HepG2 (cell line): Measurements from ENCODE around the gene TMEM97. TPM values are rescaled to one million over a fixed set of nuclear protein-coding genes. Genes with fewer than 3 reads are reported as not detected.

ENCODE experiments used
- ETS1 ChIP-seq: sonication (generic); formaldehyde crosslinking; IDR thresholded peaks from 2 replicates; pipeline ENCODE4 v1.4.0; 2020; ENCODE audit warnings: missing genetic modification reagents
- GATAD1 ChIP-seq: IDR thresholded peaks from 2 replicates; pipeline ENCODE4 v1.6.1; 2016; ENCODE audit warnings: missing genetic modification reagents, missing compliant biosample characterization
- HDAC2 ChIP-seq: sonication (generic); formaldehyde crosslinking; IDR thresholded peaks from 2 replicates; pipeline ENCODE4 v1.4.0; 2020; ENCODE audit warnings: missing genetic modification reagents
- MAZ ChIP-seq, 2 experiments: sonication (generic) in 1 of 2; formaldehyde crosslinking in 1 of 2; IDR thresholded peaks; 2 replicates each; pipeline versions ENCODE4 v1.5.0 to v1.6.1; 2012 to 2020; ENCODE audit warnings: low read depth in 2 of 2, mild to moderate bottlenecking in 2 of 2, borderline replicate concordance in 1 of 2, improper control_type of control experiment in 1 of 2, low read length in 1 of 2, missing genetic modification reagents in 1 of 2, moderate library complexity in 1 of 2
- MED13 ChIP-seq: sonication (generic); formaldehyde crosslinking; IDR thresholded peaks from 2 replicates; pipeline ENCODE4 v1.5.0; 2020; ENCODE audit warnings: missing genetic modification reagents
- NFKBIZ ChIP-seq: IDR thresholded peaks from 2 replicates; pipeline ENCODE4 v1.6.1; 2018; ENCODE audit warnings: missing genetic modification reagents, missing compliant biosample characterization
- SRSF4 ChIP-seq: fragments of 200-400 bp; formaldehyde crosslinking; IDR thresholded peaks from one replicate; pipeline ENCODE4 v1.6.1; 2018; ENCODE audit warnings: mild to moderate bottlenecking, low read depth, low read length, moderate library complexity; ENCODE audit not compliant: poor library complexity, severe bottlenecking
- TOE1 ChIP-seq: sonication (generic); formaldehyde crosslinking; IDR thresholded peaks from 2 replicates; pipeline ENCODE4 v1.4.0; 2020; ENCODE audit warnings: mild to moderate bottlenecking, missing genetic modification reagents
- ZBTB8A ChIP-seq: sonication (generic); formaldehyde crosslinking; IDR thresholded peaks from 2 replicates; pipeline ENCODE4 v1.4.0; 2020; ENCODE audit warnings: mild to moderate bottlenecking, low read depth, missing genetic modification reagents, borderline replicate concordance
- ZNF572 ChIP-seq: sonication (generic); formaldehyde crosslinking; IDR thresholded peaks from 2 replicates; pipeline ENCODE4 v1.5.1; 2020; ENCODE audit warnings: mild to moderate bottlenecking, missing genetic modification reagents
- polyA plus RNA-seq, 8 experiments: library from polyadenylated mRNA; depleted of rRNA in 3 of 8; stranded (reverse) in 7 of 8; unstranded in 1 of 8; fragments of >200 nt; fragmentation: Illumina TruSeq in 4 of 8; extraction: Trizol in 4 of 8; gene quantifications; 2 replicates each; pipeline versions ENCODE4 v1.2.1 to v1.2.3, GENCODE V29; 2011 to 2016; ENCODE audit warnings: low read depth in 4 of 8, missing spikeins in 1 of 8, mixed read lengths in 1 of 8; ENCODE audit not compliant: insufficient read depth in 1 of 8
- total RNA-seq, 5 experiments: library from RNA; depleted of rRNA; stranded (reverse); fragments of >200 nt; fragmentation: Illumina TruSeq; extraction: Trizol; gene quantifications; 2 replicates each; pipeline ENCODE4 v1.2.3, GENCODE V29; 2016; ENCODE audit warnings: low read depth in 1 of 5
- TF ChIP-seq, protein P1 (sequence below): IDR thresholded peaks from 2 replicates; pipeline ENCODE4 v1.4.0; 2020; ENCODE audit warnings: mild to moderate bottlenecking, missing genetic modification reagents
- TF ChIP-seq, protein P2 (sequence below): sonication (generic); formaldehyde crosslinking; IDR thresholded peaks from 2 replicates; pipeline ENCODE4 v1.5.1; 2020; ENCODE audit warnings: mild to moderate bottlenecking, missing genetic modification reagents
- TF ChIP-seq, protein P3 (sequence below): sonication (generic); formaldehyde crosslinking; IDR thresholded peaks from 2 replicates; pipeline ENCODE4 v1.4.0; 2020; ENCODE audit warnings: missing genetic modification reagents, borderline replicate concordance

Gene TMEM97
- total and polyA plus RNA-seq, 2 of the 13 experiments (the other 11 are each of a cell fraction or from before 2014, with no cell fraction given) = 69.6 to 137 TPM

GRCh38 chr17:28357061-28357900, 38.3 kb downstream of the TMEM97 start, which contains the start of gene POLDIP2 (continued):
- TF ChIP-seq ETS1 (CRISPR knock-in tag) = peak; percentile 79; the same call in 1 of the 2 replicates
- TF ChIP-seq, protein P1, sequence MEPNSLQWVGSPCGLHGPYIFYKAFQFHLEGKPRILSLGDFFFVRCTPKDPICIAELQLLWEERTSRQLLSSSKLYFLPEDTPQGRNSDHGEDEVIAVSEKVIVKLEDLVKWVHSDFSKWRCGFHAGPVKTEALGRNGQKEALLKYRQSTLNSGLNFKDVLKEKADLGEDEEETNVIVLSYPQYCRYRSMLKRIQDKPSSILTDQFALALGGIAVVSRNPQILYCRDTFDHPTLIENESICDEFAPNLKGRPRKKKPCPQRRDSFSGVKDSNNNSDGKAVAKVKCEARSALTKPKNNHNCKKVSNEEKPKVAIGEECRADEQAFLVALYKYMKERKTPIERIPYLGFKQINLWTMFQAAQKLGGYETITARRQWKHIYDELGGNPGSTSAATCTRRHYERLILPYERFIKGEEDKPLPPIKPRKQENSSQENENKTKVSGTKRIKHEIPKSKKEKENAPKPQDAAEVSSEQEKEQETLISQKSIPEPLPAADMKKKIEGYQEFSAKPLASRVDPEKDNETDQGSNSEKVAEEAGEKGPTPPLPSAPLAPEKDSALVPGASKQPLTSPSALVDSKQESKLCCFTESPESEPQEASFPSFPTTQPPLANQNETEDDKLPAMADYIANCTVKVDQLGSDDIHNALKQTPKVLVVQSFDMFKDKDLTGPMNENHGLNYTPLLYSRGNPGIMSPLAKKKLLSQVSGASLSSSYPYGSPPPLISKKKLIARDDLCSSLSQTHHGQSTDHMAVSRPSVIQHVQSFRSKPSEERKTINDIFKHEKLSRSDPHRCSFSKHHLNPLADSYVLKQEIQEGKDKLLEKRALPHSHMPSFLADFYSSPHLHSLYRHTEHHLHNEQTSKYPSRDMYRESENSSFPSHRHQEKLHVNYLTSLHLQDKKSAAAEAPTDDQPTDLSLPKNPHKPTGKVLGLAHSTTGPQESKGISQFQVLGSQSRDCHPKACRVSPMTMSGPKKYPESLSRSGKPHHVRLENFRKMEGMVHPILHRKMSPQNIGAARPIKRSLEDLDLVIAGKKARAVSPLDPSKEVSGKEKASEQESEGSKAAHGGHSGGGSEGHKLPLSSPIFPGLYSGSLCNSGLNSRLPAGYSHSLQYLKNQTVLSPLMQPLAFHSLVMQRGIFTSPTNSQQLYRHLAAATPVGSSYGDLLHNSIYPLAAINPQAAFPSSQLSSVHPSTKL = no peak
- TF ChIP-seq, protein P2, sequence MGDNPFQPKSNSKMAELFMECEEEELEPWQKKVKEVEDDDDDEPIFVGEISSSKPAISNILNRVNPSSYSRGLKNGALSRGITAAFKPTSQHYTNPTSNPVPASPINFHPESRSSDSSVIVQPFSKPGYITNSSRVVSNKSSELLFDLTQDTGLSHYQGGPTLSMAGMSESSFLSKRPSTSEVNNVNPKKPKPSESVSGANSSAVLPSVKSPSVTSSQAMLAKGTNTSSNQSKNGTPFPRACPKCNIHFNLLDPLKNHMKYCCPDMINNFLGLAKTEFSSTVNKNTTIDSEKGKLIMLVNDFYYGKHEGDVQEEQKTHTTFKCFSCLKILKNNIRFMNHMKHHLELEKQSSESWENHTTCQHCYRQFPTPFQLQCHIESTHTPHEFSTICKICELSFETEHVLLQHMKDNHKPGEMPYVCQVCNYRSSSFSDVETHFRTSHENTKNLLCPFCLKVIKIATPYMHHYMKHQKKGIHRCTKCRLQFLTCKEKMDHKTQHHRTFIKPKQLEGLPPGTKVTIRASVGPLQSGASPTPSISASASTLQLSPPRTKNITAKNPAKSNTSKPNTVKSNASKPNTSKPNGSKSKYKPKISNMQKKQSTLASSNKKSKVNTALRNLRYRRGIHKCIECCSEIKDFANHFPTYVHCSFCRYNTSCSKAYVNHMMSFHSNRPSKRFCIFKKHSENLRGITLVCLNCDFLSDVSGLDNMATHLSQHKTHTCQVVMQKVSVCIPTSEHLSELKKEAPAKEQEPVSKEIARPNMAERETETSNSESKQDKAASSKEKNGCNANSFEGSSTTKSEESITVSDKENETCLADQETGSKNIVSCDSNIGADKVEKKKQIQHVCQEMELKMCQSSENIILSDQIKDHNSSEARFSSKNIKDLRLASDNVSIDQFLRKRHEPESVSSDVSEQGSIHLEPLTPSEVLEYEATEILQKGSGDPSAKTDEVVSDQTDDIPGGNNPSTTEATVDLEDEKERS (CRISPR knock-in tag) = no peak
- TF ChIP-seq, protein P3, sequence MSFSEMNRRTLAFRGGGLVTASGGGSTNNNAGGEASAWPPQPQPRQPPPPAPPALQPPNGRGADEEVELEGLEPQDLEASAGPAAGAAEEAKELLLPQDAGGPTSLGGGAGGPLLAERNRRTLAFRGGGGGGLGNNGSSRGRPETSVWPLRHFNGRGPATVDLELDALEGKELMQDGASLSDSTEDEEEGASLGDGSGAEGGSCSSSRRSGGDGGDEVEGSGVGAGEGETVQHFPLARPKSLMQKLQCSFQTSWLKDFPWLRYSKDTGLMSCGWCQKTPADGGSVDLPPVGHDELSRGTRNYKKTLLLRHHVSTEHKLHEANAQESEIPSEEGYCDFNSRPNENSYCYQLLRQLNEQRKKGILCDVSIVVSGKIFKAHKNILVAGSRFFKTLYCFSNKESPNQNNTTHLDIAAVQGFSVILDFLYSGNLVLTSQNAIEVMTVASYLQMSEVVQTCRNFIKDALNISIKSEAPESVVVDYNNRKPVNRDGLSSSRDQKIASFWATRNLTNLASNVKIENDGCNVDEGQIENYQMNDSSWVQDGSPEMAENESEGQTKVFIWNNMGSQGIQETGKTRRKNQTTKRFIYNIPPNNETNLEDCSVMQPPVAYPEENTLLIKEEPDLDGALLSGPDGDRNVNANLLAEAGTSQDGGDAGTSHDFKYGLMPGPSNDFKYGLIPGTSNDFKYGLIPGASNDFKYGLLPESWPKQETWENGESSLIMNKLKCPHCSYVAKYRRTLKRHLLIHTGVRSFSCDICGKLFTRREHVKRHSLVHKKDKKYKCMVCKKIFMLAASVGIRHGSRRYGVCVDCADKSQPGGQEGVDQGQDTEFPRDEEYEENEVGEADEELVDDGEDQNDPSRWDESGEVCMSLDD (CRISPR knock-in tag) = 0 out of 2 replicates have a peak, but pooled peaks have one; percentile 26
- no peak for TF ChIP-seq ZBTB8A
- peak; percentile 49; the same call in 1 of the 2 replicates for TF ChIP-seq TOE1
- 0 out of 2 replicates have a peak, but pooled peaks have one; percentile 30 for TF ChIP-seq ZNF572
- no peak for TF ChIP-seq MAZ (IDR thresholded peaks at IDR 0.05; ENCODE audit: borderline replicate concordance, low read depth, low read length)
- TF ChIP-seq MAZ (CRISPR knock-in tag; IDR thresholded peaks at IDR 0.05; ENCODE audit: low read depth) = peak; percentile 77
- TF ChIP-seq MED13 (CRISPR knock-in tag) = peak; percentile 71
- no peak for TF ChIP-seq NFKBIZ (CRISPR knock-in tag)
- TF ChIP-seq GATAD1 (CRISPR knock-in tag) = peak; percentile 99
- TF ChIP-seq HDAC2 (CRISPR knock-in tag) = peak; percentile 92
- TF ChIP-seq SRSF4 = no peak
